Heart left ventricle (tissue), 16 donors: ENCODE data around the gene SPRYD7. TPM values are rescaled to one million over a fixed set of nuclear protein-coding genes. Genes with fewer than 3 reads are reported as not detected.
"Not testable (repeated sequence)": the region's sequence is repeated elsewhere in the genome, so short reads cannot be mapped to it uniquely, and the experiment has no call there.

Source experiments
- ATAC-seq, 4 donors: fragments of 200-7000 bp; cut with Tn5 transposase; one replicate each; pipeline ENCODE4 v1.9.1; 2020 to 2022; ENCODE audit warnings: moderate library complexity in 4 of 4, mild to moderate bottlenecking in 3 of 4, moderate number of reproducible peaks in 1 of 4
- DNase-seq, 5 donors: peaks; one replicate each; pipeline ENCODE4 v3.0.0-alpha.2; 2020
- H3K27ac ChIP-seq, 12 donors: fragments of 200-600 bp; sonication (generic) in 4 of 12; one replicate each; pipeline versions ENCODE4 v1.5.0 to v1.8.0; 2016 to 2022; ENCODE audit warnings: mild to moderate bottlenecking in 2 of 12
- H3K27me3 ChIP-seq, 9 donors: fragments of 200-600 bp; sonication (generic) in 2 of 9; one replicate each; pipeline versions ENCODE4 v1.5.1 to v1.8.0; 2016 to 2022; ENCODE audit warnings: mild to moderate bottlenecking in 3 of 9
- H3K36me3 ChIP-seq, 9 donors: fragments of 200-600 bp; sonication (generic) in 2 of 9; one replicate each; pipeline versions ENCODE4 v1.5.0 to v1.8.0; 2018 to 2022; ENCODE audit warnings: mild to moderate bottlenecking in 2 of 9
- H3K4me1 ChIP-seq, 12 donors: fragments of 200-600 bp; sonication (generic) in 4 of 12; one replicate each; pipeline versions ENCODE4 v1.5.0 to v1.8.0; 2016 to 2022; ENCODE audit warnings: mild to moderate bottlenecking in 3 of 12
- H3K4me3 ChIP-seq, 12 donors: fragments of 200-600 bp; sonication (generic) in 4 of 12; one replicate each; pipeline versions ENCODE4 v1.5.0 to v1.8.0; 2017 to 2022; ENCODE audit warnings: mild to moderate bottlenecking in 9 of 12, moderate library complexity in 4 of 12
- H3K9me3 ChIP-seq, 12 donors: fragments of 200-600 bp; sonication (generic) in 4 of 12; one replicate each; pipeline versions ENCODE4 v1.5.0 to v1.8.0; 2016 to 2022; ENCODE audit warnings: mild to moderate bottlenecking in 1 of 12
- POLR2A ChIP-seq, 2 donors: fragments of 450-650 bp; IDR thresholded peaks; one replicate each; pipeline ENCODE4 v1.6.1; 2017; ENCODE audit warnings: antibody characterized with exemption in 2 of 2, mild to moderate bottlenecking in 2 of 2, moderate library complexity in 2 of 2
- WGBS, 4 donors: extraction: QIAGEN DNeasy Blood & Tissue Kit in 2 of 4; methylation state at CpG; one replicate each; pipeline versions ENCODE4 v1.1.5 to v1.1.7; 2013 to 2018; 5-methylcytosine and 5-hydroxymethylcytosine counted together
- intact Hi-C, 10 donors: fragments of 100-400 bp; cut with DNase I; formaldehyde crosslinking; loops; one replicate each; pipeline versions ENCODE4 v1.11.1 to v1.14.2; 2022
- polyA plus RNA-seq, 2 donors: library from polyadenylated mRNA; stranded (reverse); fragments of 200-250 nt; gene quantifications; one replicate each; pipeline ENCODE4 v1.2.3, GENCODE V29; 2013
- total RNA-seq, 9 donors: library from RNA; depleted of rRNA in 2 of 9; stranded (reverse); fragments of >200 nt in 2 of 9; fragmentation: NEBNext Ultra II Directional in 3 of 9; extraction: Animal tissue kit (Norgen Biotek cat#: 25700) in 3 of 9; gene quantifications; one replicate each; pipeline versions ENCODE4 v1.1.0 to v1.2.4, GENCODE V29; 2016 to 2023
- TF ChIP-seq, protein P1 (sequence below), 12 donors: fragments of 200-600 bp; sonication (generic) in 4 of 12; IDR thresholded peaks; one replicate each; pipeline versions ENCODE4 v1.5.0 to v1.8.0; 2018 to 2022; ENCODE audit warnings: antibody characterized with exemption in 12 of 12, mild to moderate bottlenecking in 5 of 12
- donor health status: ischemic (EF 13 %, LVEDD 7.1; RV severe dilation, severe dysfunction).
- donor health status: healthy with polysubstance abuse.
- donor health status: DM: no; HTN: yes; CAD: no.
- donor health status: DM: no; HTN: no; CAD: no.
- donor health status: ischemic (EF 25% LVEDD 6.9; RV normal size, moderate dysfunction).
- donor health status: ischemic (EF 25% LVEDD 5.7; RV mildly dilated, moderate dysfunction).
- donor health status: healthy.
- donor health status: DM: yes; HTN: yes; CAD: no.
- donor health status: ischemic (EF 35%, LVEDD 5.7; RV mildly dilated, moderate dysfunction).
- donor health status: nonischemic (EF 11% LVEDD 7.7; RV severe dilation, severe dysfunction).
- donor health status: DM: yes; HTN: yes; CAD: no.
- donor health status: PGD.
- donor health status: ischemic (EF 29% LVEDD 5.4; RV normal size, mild dysfunction).
- donor health status: nonischemic (EF 23%, LVEDD 6.1; RV moderate dilation, normal function).

The SPRYD7 gene
- total and polyA plus RNA-seq, 11 donors, result 6.3 to 14.4 (median 12.3) TPM

DNA sequence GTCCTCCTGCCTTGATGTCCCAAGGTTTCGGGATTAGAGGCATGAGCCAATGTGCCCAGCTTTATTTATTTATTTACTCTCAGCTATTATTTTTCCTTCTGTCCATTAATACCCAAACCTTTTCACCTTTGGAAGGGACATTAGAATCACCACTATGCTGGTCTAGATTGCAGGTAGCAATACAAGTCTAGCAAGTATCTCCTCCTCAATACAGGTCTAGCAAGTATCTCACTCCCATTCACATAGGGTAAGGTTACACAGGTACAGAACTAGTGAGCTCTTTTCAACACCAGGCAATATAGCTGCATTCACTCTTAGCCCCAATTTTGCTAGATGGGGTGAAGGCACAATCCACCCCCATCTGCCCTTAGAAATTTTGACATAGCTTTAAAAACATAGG, 17.4 kb upstream of the SPRYD7 start:
- WGBS, 4 donors, result 85 to 100% (median 94%) methylated on average over 1 of the region's 1 CpG
- Histone ChIP-seq H3K36me3 (no peaks in the 10 kb centered on the region), H3K27me3 (no peaks in the 10 kb centered on the region), H3K4me3 (no peak overlapping the region), H3K9me3 (peaks cover 0 to under 1% (median 0%) of the 10 kb centered on the region in 12 donors), H3K4me1 (no peaks in the 10 kb centered on the region), H3K27ac (no peak overlapping the region)
- TF ChIP-seq, protein P1, sequence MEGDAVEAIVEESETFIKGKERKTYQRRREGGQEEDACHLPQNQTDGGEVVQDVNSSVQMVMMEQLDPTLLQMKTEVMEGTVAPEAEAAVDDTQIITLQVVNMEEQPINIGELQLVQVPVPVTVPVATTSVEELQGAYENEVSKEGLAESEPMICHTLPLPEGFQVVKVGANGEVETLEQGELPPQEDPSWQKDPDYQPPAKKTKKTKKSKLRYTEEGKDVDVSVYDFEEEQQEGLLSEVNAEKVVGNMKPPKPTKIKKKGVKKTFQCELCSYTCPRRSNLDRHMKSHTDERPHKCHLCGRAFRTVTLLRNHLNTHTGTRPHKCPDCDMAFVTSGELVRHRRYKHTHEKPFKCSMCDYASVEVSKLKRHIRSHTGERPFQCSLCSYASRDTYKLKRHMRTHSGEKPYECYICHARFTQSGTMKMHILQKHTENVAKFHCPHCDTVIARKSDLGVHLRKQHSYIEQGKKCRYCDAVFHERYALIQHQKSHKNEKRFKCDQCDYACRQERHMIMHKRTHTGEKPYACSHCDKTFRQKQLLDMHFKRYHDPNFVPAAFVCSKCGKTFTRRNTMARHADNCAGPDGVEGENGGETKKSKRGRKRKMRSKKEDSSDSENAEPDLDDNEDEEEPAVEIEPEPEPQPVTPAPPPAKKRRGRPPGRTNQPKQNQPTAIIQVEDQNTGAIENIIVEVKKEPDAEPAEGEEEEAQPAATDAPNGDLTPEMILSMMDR (IDR thresholded peaks at IDR 0.05), result no peak
- no peak for TF ChIP-seq POLR2A (IDR thresholded peaks at IDR 0.05)
- DNase-seq, result no peak
- ATAC-seq, result no peak
- intact Hi-C loops, result no loop called here

DNA sequence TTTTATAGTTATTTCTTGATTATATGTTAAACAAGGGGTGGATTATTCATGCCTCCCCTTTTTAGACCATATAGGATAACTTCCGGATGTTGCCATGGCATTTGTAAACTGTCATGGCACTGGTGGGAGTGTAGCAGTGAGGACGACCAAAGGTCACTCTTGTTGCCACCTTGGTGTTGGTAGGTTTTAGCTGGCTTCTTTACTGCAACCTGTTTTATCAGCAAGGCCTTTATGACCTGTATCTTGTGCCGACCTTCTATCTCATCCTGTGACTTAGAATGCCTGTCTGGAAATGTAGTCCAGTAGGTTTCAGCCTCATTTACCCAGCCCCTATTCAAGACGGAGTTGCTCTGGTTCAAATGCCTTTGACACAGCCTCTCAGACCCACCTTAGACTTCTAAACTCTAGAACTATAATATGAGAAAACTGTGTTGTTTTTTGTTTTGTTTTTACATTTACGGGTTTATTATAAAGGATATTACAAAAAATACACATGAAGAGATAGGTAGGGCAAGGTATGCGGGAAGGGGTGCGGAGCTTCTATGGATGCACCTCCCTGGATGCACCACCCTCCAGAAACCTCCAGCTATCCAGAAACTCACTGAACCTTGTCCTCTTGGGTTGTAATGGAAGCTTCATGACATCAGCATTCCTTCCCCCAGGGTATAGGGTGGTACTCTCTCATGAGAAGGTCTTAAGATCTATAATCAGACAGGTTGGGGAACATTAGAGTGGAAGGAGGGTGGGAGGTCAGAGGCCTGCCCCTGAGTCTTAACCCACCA, 15.8 kb upstream of the SPRYD7 start:
- intact Hi-C loops, result no loop called here
- Histone ChIP-seq H3K9me3 (no peaks in the 10 kb centered on the region), H3K4me1 (no peaks in the 10 kb centered on the region), H3K36me3 (no peaks in the 10 kb centered on the region), H3K27ac (no peak overlapping the region), H3K4me3 (no peak overlapping the region), H3K27me3 (no peaks in the 10 kb centered on the region)
- ATAC-seq (no peak), DNase-seq (no peak)
- WGBS, 4 donors, result 77 to 84% (median 82%) methylated on average over 7 of the region's 7 CpGs
- no peak for TF ChIP-seq POLR2A (IDR thresholded peaks at IDR 0.05)

DNA sequence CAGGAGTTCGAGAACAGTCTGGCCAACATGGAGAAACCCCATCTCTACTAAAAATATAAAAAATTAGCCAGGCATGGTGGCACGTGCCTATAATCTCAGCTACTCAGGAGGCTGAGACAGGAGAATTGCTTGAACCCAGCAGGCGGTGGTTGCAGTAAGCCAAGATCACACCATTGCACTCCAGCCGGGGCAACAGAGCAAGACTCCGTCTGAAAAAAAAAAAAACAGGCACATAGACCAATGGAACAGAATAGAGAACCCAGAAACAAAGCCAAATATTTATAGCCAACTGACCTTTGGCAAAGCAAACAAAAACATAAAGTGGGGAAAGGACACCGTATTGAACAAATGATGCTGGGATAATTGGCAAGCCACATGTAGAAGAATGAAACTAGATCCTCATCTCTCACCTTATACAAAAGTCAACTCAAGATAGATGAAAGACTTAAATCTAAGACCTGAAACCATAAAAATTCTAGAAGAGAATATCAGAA, 12.7 kb upstream of the SPRYD7 start:
- DNase-seq, ATAC-seq, intact Hi-C loops, H3K4me1 ChIP-seq, H3K9me3 ChIP-seq, H3K27ac ChIP-seq, H3K4me3 ChIP-seq, H3K27me3 ChIP-seq, H3K36me3 ChIP-seq: not testable (repeated sequence)
- 94 to 98% (median 97%) methylated on average over 6 of the region's 6 CpGs for WGBS, 4 donors

DNA sequence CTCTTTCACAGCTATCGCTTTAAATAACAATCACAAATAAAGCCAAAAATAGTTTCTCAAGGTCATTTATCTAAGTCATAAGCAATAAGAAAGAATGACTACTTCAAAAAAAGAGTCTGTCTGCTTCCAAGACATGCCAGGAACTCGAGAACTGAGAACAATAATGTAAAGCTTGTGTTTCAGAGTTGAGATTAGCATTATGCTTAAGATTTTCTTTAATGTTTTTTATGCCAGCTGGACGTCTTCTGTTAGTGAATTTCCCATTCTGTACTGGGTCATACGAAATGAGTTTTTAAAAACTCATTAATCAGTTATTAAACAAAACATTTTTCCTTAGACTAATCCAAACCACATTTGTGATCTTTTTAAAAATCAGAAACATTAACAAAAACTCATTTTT, 3.2 kb upstream of the SPRYD7 start:
- ATAC-seq (no peak), DNase-seq (no peak)
- intact Hi-C loops, result loop anchor here in 2 of 10 donors (5.0 to 10.0 kb wide), 2 partner anchors 58 to 145 kb away; partner anchors contain the start of genes KPNA3 (in 1 of the 2) and TRIM13 (in 1 of the 2)
- Histone ChIP-seq H3K4me1 (peaks cover 0 to 33% (median 15%) of the 10 kb centered on the region in 12 donors), H3K4me3 (no peak overlapping the region), H3K36me3 (no peaks in the 10 kb centered on the region), H3K27ac (peak overlapping the region in 5 of 12 donors; percentile 6 to 43 (median 37)), H3K27me3 (no peaks in the 10 kb centered on the region), H3K9me3 (no peaks in the 10 kb centered on the region)
- 31 to 39% (median 38%) methylated on average over 4 of the region's 4 CpGs for WGBS, 4 donors
- TF ChIP-seq POLR2A (IDR thresholded peaks at IDR 0.05), result no peak
- TF ChIP-seq, protein P1 (IDR thresholded peaks at IDR 0.05), result no peak

DNA sequence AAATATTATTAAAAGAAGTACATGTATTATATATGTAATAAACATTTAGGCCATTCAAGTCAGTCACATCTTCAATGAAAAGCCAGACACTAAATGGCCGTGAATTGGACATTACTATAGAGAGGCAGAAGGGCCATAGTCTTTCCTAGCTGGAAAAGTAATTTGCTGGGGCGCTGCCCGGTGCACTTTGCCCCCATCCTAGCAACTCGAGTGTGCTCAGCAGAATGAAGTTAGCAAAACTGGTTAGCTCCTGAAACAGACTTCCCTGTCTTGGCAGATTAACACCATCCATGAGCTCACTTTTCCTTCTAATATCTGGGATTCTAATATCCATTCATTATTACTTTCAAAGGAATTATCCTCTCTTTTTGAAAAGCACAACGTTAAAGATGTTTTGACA, 2.8 kb upstream of the SPRYD7 start:
- no peaks in the 10 kb centered on the region for H3K9me3 ChIP-seq
- intact Hi-C loops, result loop anchor here in 2 of 10 donors (5.0 to 10.0 kb wide), 2 partner anchors 58 to 144 kb away; partner anchors contain the start of genes KPNA3 (in 1 of the 2) and TRIM13 (in 1 of the 2)
- peaks cover 0 to 35% (median 15%) of the 10 kb centered on the region in 12 donors for H3K4me1 ChIP-seq
- DNase-seq (no peak), ATAC-seq (no peak)
- no peaks in the 10 kb centered on the region for H3K36me3 ChIP-seq
- H3K27me3 ChIP-seq, result no peaks in the 10 kb centered on the region
- 37 to 51% (median 39%) methylated on average over 5 of the region's 5 CpGs for WGBS, 4 donors
- no peak overlapping the region for H3K4me3 ChIP-seq
- TF ChIP-seq, protein P1 (IDR thresholded peaks at IDR 0.05), result no peak
- no peak for TF ChIP-seq POLR2A (IDR thresholded peaks at IDR 0.05)
- peak overlapping the region in 7 of 12 donors; percentile 6 to 43 (median 13) for H3K27ac ChIP-seq
